Measurements from ENCODE around the gene OR2H2.

DNA sequence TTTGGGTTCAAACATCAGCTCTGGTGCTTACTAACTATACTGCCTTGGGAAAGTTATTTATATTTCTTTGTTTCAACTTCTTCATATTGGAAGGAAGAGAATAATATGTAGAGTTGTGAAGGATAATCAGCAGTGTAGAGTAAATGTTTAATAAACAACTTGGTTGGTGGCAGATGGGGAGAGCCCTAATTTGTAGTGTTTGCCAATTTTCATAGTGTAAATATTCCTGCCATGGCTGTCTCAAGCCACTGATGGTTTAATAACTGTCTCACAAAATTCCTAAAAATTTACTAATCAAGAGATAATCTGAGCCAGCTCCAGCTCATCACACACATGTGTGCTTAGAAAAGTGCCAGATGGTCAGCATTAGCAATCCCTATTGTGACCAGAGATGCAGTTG, at the start of gene OR2H2:
- TF ChIP-seq, protein P1, sequence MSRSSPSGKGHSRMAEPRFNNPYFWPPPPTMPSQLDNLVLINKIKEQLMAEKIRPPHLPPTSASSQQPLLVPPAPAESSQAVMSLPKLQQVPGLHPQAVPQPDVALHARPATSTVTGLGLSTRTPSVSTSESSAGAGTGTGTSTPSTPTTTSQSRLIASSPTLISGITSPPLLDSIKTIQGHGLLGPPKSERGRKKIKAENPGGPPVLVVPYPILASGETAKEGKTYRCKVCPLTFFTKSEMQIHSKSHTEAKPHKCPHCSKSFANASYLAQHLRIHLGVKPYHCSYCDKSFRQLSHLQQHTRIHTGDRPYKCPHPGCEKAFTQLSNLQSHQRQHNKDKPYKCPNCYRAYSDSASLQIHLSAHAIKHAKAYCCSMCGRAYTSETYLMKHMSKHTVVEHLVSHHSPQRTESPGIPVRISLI (tag by site-specific recombination; IDR thresholded peaks at IDR 0.05): no peak
- TF ChIP-seq ZSCAN30 (tag by site-specific recombination; IDR thresholded peaks at IDR 0.05): no peak
